Stimulated activated CD8-positive, alpha-beta memory T cell treated with anti-CD3 and anti-CD28 coated beads, Interleukin-7, amount 100 ng/mL, for 48 hours (primary cell): Measurements from ENCODE around the gene USP43.

Experiments
- DNase-seq, 2 donors: peaks; one replicate each; pipeline ENCODE4 v3.0.0-alpha.2; 2020; ENCODE audit warnings: low read depth in 1 of 2; ENCODE audit errors: extremely low read depth in 1 of 2

The USP43 gene

DNA sequence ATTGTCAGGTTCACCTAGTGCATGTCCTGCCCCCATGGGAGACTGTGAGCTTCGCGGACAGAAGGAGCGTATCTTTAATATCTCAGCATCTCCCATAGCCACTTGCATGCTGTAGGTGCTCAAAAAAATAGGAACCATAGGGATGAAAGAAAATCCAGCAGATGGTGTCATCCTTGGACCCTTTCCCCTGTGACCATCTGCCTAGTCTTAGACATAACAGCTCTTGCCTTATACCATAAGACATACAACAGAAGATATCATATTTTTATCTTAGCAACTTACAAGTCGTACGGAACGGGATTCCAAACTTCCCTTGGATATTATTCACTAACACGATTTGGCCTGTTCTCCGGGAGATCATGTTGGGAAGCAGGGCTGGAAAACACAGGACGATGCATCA, 131.6 kb downstream of the USP43 start:
- DNase-seq, result no peak
